Bronchial epithelial cell (primary cell): ENCODE data around the gene AMTN. TPM values are rescaled to one million over a fixed set of nuclear protein-coding genes. Genes with fewer than 3 reads are reported as not detected.

Source experiments
- DNase-seq: peaks from one replicate; pipeline ENCODE4 v3.0.0-alpha.2; 2010; ENCODE audit warnings: low read depth
- FAIRE-seq: peaks from 2 replicates; lab custom pipeline; 2011; peaks lifted over from hg19 to GRCh38; lab: Jason Lieb, UNC
- H3K27me3 ChIP-seq: 2 replicates; pipeline ENCODE4 v1.5.1; 2011; ENCODE audit warnings: low read length; ENCODE audit not compliant: control insufficient read depth, insufficient read depth
- H3K36me3 ChIP-seq: 2 replicates; pipeline ENCODE4 v1.5.1; 2011; ENCODE audit warnings: low read length; ENCODE audit not compliant: control insufficient read depth, insufficient read depth
- H3K4me3 ChIP-seq: 2 replicates; pipeline ENCODE4 v1.5.1; 2011; ENCODE audit warnings: mild to moderate bottlenecking, low read depth, low read length, control low read depth
- CTCF ChIP-seq: IDR thresholded peaks from 2 replicates; pipeline ENCODE4 v1.5.1; 2011; ENCODE audit warnings: mild to moderate bottlenecking, moderate library complexity, low read length, control low read depth, inconsistent platforms; ENCODE audit not compliant: insufficient read depth, severe bottlenecking
- total RNA-seq: library from RNA; depleted of rRNA; stranded (reverse); fragments of >200 nt; gene quantifications from 2 replicates; pipeline ENCODE4 v1.2.1, GENCODE V29; 2014

The AMTN gene
- total RNA-seq, 1 donor from 2014 or later: 0.79 TPM

GRCh38 chr4:70538869-70539268, 20.5 kb downstream of the AMTN start:
- no peak for TF ChIP-seq CTCF
- Histone ChIP-seq H3K36me3 (no peaks in the 10 kb centered on the region), H3K27me3 (no peaks in the 10 kb centered on the region), H3K4me3 (no peak overlapping the region)
- FAIRE-seq: no peak
- no peak for DNase-seq

- no peak for FAIRE-seq
Observed at GRCh38 chr4:70544279-70544868, 26.0 kb downstream of the AMTN start.

GRCh38 chr4:70556856-70557255, 38.5 kb downstream of the AMTN start:
- H3K27me3 ChIP-seq: no peaks in the 10 kb centered on the region
- H3K4me3 ChIP-seq: no peak overlapping the region
- TF ChIP-seq CTCF: no peak
- FAIRE-seq (no peak), DNase-seq (peak; percentile 73)
- no peaks in the 10 kb centered on the region for H3K36me3 ChIP-seq

More at GRCh38 chr4:70544279-70544868, 26.0 kb downstream of the AMTN start:
- peak; percentile 67 for TF ChIP-seq CTCF
- DNase-seq: peak; percentile 58
- H3K36me3 ChIP-seq: no peaks in the 10 kb centered on the region
- H3K27me3 ChIP-seq: no peaks in the 10 kb centered on the region
- H3K4me3 ChIP-seq: no peak overlapping the region

- Histone ChIP-seq H3K27me3 (no peaks in the 10 kb centered on the region), H3K36me3 (no peaks in the 10 kb centered on the region), H3K4me3 (no peak overlapping the region)
- peak; percentile 50 for DNase-seq
- TF ChIP-seq CTCF: peak; percentile 67
- FAIRE-seq: peak; percentile 47
Observed at GRCh38 chr4:70559211-70559830, 41.0 kb downstream of the AMTN start.

- H3K4me3 ChIP-seq: no peak overlapping the region
- DNase-seq: no peak
- H3K27me3 ChIP-seq: no peaks in the 10 kb centered on the region
- no peaks in the 10 kb centered on the region for H3K36me3 ChIP-seq
- no peak for FAIRE-seq
- no peak for TF ChIP-seq CTCF
Observed at GRCh38 chr4:70559924-70560323, 41.6 kb downstream of the AMTN start.
